MCF 10A (cell line): Measurements from ENCODE around the gene PLEKHA7. TPM values are rescaled to one million over a fixed set of nuclear protein-coding genes. Genes with fewer than 3 reads are reported as not detected.

Experiments
- BruUV-seq: library from RNA; stranded (reverse); fragments of 400-500 nt; replicated peaks from 2 replicates; lab custom pipeline; 2021; lab: Mats Ljungman, UMichigan
- CTCF ChIA-PET: fragments of 300-600 bp; sonication (Branson Sonifier 250); formaldehyde crosslinking; extraction: SDS; loops from one replicate; lab custom pipeline; 2021; ENCODE audit warnings: antibody characterized with exemption, inconsistent platforms; lab: Yijun Ruan, JAX
- POLR2A ChIA-PET: fragments of 300-600, 350-650 bp; sonication (Branson Sonifier 250); formaldehyde crosslinking; extraction: SDS; loops from one replicate; lab custom pipeline; 2020; ENCODE audit warnings: antibody characterized with exemption, inconsistent platforms; lab: Yijun Ruan, JAX
- DNase-seq: peaks from one replicate; pipeline ENCODE4 v3.0.0-alpha.2; 2018; ENCODE audit not compliant: unreplicated experiment
- H3K27ac Mint-ChIP-seq: one replicate; pipeline ENCODE4 v1.8.0; 2022; ENCODE audit warnings: mild to moderate bottlenecking, low read depth, mixed read lengths; ENCODE audit not compliant: unreplicated experiment
- H3K27me3 Mint-ChIP-seq: one replicate; pipeline ENCODE4 v1.8.0; 2022; ENCODE audit warnings: mixed read lengths; ENCODE audit not compliant: insufficient read depth, unreplicated experiment
- H3K36me3 Mint-ChIP-seq: one replicate; pipeline ENCODE4 v1.8.0; 2022; ENCODE audit warnings: mild to moderate bottlenecking, moderate library complexity, mixed read lengths; ENCODE audit not compliant: insufficient read depth, unreplicated experiment
- H3K4me1 Mint-ChIP-seq: one replicate; pipeline ENCODE4 v1.8.0; 2022; ENCODE audit warnings: mixed read lengths; ENCODE audit not compliant: insufficient read depth, unreplicated experiment
- H3K4me3 Mint-ChIP-seq: one replicate; pipeline ENCODE4 v1.8.0; 2022; ENCODE audit warnings: mild to moderate bottlenecking, moderate library complexity, mixed read lengths; ENCODE audit not compliant: unreplicated experiment
- H3K9me3 Mint-ChIP-seq: one replicate; pipeline ENCODE4 v1.8.0; 2022; ENCODE audit warnings: mixed read lengths; ENCODE audit not compliant: unreplicated experiment
- intact Hi-C: fragments of 100-400 bp; cut with micrococcal nuclease; formaldehyde crosslinking; loops from 2 replicates; pipeline ENCODE4 v1.14.1; 2022
- total RNA-seq: library from RNA; stranded (reverse); gene quantifications from 2 replicates; pipeline ENCODE4 v1.2.3, GENCODE V29; 2022
- TF ChIP-seq, protein P1 (sequence below): fragments of 200-600 bp; IDR thresholded peaks from one replicate; pipeline ENCODE4 v1.8.0; 2022; ENCODE audit warnings: antibody characterized with exemption, mild to moderate bottlenecking; ENCODE audit not compliant: unreplicated experiment

Gene PLEKHA7
- total RNA-seq, 1 experiment from 2014 or later = 2.8 TPM

- no peaks in the 10 kb centered on the region for H3K27me3 Mint-ChIP-seq
- TF ChIP-seq, protein P1, sequence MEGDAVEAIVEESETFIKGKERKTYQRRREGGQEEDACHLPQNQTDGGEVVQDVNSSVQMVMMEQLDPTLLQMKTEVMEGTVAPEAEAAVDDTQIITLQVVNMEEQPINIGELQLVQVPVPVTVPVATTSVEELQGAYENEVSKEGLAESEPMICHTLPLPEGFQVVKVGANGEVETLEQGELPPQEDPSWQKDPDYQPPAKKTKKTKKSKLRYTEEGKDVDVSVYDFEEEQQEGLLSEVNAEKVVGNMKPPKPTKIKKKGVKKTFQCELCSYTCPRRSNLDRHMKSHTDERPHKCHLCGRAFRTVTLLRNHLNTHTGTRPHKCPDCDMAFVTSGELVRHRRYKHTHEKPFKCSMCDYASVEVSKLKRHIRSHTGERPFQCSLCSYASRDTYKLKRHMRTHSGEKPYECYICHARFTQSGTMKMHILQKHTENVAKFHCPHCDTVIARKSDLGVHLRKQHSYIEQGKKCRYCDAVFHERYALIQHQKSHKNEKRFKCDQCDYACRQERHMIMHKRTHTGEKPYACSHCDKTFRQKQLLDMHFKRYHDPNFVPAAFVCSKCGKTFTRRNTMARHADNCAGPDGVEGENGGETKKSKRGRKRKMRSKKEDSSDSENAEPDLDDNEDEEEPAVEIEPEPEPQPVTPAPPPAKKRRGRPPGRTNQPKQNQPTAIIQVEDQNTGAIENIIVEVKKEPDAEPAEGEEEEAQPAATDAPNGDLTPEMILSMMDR = no peak
- H3K4me1 Mint-ChIP-seq = no peaks in the 10 kb centered on the region
- ChIA-PET CTCF (interaction anchor here (0.6 to 1.2 kb wide), 4 partner anchors 16 to 53 kb away, joined by 3 to 8 read pairs (median 4); no protein-coding TSS in a partner anchor), POLR2A (no interaction called here)
- no peak for DNase-seq
- no TSS peak for BruUV-seq
- no peaks in the 10 kb centered on the region for H3K36me3 Mint-ChIP-seq
- H3K27ac Mint-ChIP-seq = no peak overlapping the region
- H3K4me3 Mint-ChIP-seq = no peak overlapping the region
- intact Hi-C loops = no loop called here
- no peaks in the 10 kb centered on the region for H3K9me3 Mint-ChIP-seq
Observed at GRCh38 chr11:16767137-16767536, 247.1 kb downstream of the PLEKHA7 start.

DNA sequence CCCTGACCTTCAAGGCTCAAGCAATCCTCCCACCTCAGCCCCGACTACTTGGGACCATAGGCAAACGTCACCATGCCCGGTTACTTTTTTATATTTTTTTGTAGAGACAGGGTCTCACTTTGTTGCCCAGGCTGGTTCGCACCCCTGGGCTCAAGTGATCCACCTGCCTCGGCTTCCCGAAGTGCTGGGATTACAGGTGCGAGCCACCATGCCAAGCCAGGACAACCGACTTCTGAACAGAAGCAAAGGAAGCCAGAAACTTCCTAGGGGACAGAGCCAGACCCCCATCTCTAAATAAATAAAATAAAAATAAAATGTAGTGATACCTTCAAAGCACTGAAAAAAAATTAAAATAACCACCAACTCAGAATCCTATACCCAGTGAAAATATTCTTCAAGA lies 249.3 kb downstream of the PLEKHA7 start:
- no peaks in the 10 kb centered on the region for H3K27me3 Mint-ChIP-seq
- no peak overlapping the region for H3K27ac Mint-ChIP-seq
- H3K36me3 Mint-ChIP-seq = no peaks in the 10 kb centered on the region
- no peak for DNase-seq
- BruUV-seq = no TSS peak
- POLR2A ChIA-PET = no interaction called here
- no peak overlapping the region for H3K4me3 Mint-ChIP-seq
- CTCF ChIA-PET = interaction anchor here (0.7 kb wide), 1 partner anchor 49 kb away, joined by 3 read pairs; no protein-coding TSS in a partner anchor
- no peaks in the 10 kb centered on the region for H3K9me3 Mint-ChIP-seq
- intact Hi-C loops = no loop called here
- TF ChIP-seq, protein P1 = no peak
- no peaks in the 10 kb centered on the region for H3K4me1 Mint-ChIP-seq

GRCh38 chr11:16763746-16764145 lies 250.5 kb downstream of the PLEKHA7 start:
- Mint-ChIP-seq H3K4me3 (no peak overlapping the region), H3K4me1 (no peaks in the 10 kb centered on the region), H3K27ac (no peak overlapping the region), H3K36me3 (peaks cover 3% of the 10 kb centered on the region), H3K9me3 (no peaks in the 10 kb centered on the region), H3K27me3 (no peaks in the 10 kb centered on the region)
- POLR2A ChIA-PET = interaction anchor here (1.0 to 2.3 kb wide), 3 partner anchors 8 to 11 kb away, joined by 4 to 11 read pairs (median 6); no protein-coding TSS in a partner anchor
- BruUV-seq = no TSS peak
- TF ChIP-seq, protein P1 = no peak
- CTCF ChIA-PET = no interaction called here
- DNase-seq = no peak
- intact Hi-C loops = no loop called here

DNA sequence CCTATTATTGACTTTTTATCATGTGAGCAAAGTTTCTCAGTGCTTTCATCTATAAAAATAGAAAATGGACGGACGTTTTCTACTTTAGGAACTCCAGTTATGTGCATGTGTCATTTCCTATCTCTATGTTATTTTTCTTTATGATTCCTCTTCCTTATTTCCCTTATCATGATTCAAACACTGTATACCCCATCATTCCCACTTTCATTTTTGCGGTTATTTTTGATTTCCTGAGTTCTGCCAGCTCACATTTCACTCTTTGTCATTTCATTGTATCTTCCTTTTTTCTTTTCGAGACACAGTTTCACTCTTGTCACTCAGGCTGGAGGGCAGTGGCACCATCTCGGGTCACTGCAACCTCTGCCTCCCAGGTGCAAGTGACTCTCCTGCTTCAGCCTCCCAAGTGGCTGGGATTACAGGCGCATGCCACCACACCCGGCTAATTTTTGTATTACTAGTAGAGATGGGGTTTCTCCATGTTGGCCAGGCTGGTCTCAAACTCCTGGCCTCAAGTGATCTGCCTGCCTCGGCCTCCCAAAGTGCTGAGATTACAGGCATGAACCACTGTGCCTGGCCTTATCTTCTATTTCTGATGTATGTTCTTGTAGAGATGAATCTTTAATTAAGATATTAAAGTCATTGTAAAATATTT lies 254.2 kb downstream of the PLEKHA7 start:
- BruUV-seq = no TSS peak
- Mint-ChIP-seq H3K27ac (no peak overlapping the region), H3K4me1 (no peaks in the 10 kb centered on the region), H3K9me3 (no peaks in the 10 kb centered on the region), H3K27me3 (no peaks in the 10 kb centered on the region), H3K4me3 (no peak overlapping the region), H3K36me3 (peaks cover 40% of the 10 kb centered on the region)
- DNase-seq = no peak
- TF ChIP-seq, protein P1 = no peak
- ChIA-PET CTCF (interaction anchor here (1.3 kb wide), 1 partner anchor 26 kb away, joined by 3 read pairs; no protein-coding TSS in a partner anchor), POLR2A (interaction anchor here (0.6 to 1.5 kb wide), 6 partner anchors 8 to 1948 kb away, joined by 3 to 5 read pairs (median 3); no protein-coding TSS in a partner anchor)
- intact Hi-C loops = no loop called here
